H1 (cell line): ENCODE results near the gene MTFR1L. TPM values are rescaled to one million over a fixed set of nuclear protein-coding genes. Genes with fewer than 3 reads are reported as not detected.

Experiments
- CTCF ChIA-PET: fragments of 300-600 bp; sonication (Branson Sonifier 250); formaldehyde crosslinking; loops from one replicate; lab custom pipeline; 2021; ENCODE audit not compliant: partially characterized antibody; lab: Charles Lee
- POLR2A ChIA-PET: fragments of 300-600 bp; sonication (Branson Sonifier 250); formaldehyde crosslinking; loops from one replicate; lab custom pipeline; 2021; ENCODE audit warnings: inconsistent platforms; ENCODE audit not compliant: partially characterized antibody; lab: Charles Lee
- DNase-seq, 2 experiments: peaks; one replicate each; pipeline versions ENCODE4 v3.0.0 to v3.0.0-alpha.2; 2010 to 2022; ENCODE audit warnings: low spot score in 2 of 2, low read depth in 1 of 2, mixed read lengths in 1 of 2
- FAIRE-seq: peaks from 2 replicates; lab custom pipeline; 2011; peaks lifted over from hg19 to GRCh38; lab: Jason Lieb, UNC
- H2AFZ ChIP-seq: 2 replicates; pipeline ENCODE4 v1.8.1; 2012; ENCODE audit warnings: low read length, inconsistent platforms
- H2AK5ac ChIP-seq: 2 replicates; pipeline ENCODE4 v1.6.1; 2013; ENCODE audit warnings: low read depth, low read length
- H2BK120ac ChIP-seq: replicated peaks from 2 replicates; pipeline ENCODE3; 2013; ENCODE audit warnings: low read depth, low read length, inconsistent platforms
- H2BK12ac ChIP-seq: 2 replicates; pipeline ENCODE4 v1.6.1; 2013; ENCODE audit warnings: low read depth, low read length
- H2BK15ac ChIP-seq: 2 replicates; pipeline ENCODE4 v1.6.1; 2013; ENCODE audit warnings: low read length
- H2BK20ac ChIP-seq: 2 replicates; pipeline ENCODE4 v1.6.1; 2013; ENCODE audit warnings: low read length
- H2BK5ac ChIP-seq: 2 replicates; pipeline ENCODE4 v1.6.1; 2013; ENCODE audit warnings: low read depth, low read length
- H3K14ac ChIP-seq: 2 replicates; pipeline ENCODE4 v1.6.1; 2013; ENCODE audit warnings: inconsistent platforms; ENCODE audit not compliant: insufficient read length
- H3K18ac ChIP-seq: 2 replicates; pipeline ENCODE4 v1.6.1; 2013; ENCODE audit warnings: low read length; ENCODE audit errors: extremely low read depth
- H3K23ac ChIP-seq: 2 replicates; pipeline ENCODE4 v1.6.1; 2013; ENCODE audit warnings: inconsistent platforms; ENCODE audit not compliant: insufficient read length
- H3K23me2 ChIP-seq: 2 replicates; pipeline ENCODE4 v1.6.1; 2013; ENCODE audit warnings: low read depth, low read length
- H3K27ac ChIP-seq: 2 replicates; pipeline ENCODE4 v1.6.1; 2011; ENCODE audit warnings: low read depth, low read length, inconsistent platforms
- H3K27me3 ChIP-seq, 4 experiments: replicated peaks in 1 of 4; 1 replicate in 1 of 4; 2 replicates in 3 of 4; pipeline versions ENCODE4 v1.6.1 to v1.8.1; 2011 to 2013; ENCODE audit warnings: low read length in 3 of 4, mild to moderate bottlenecking in 3 of 4, inconsistent platforms in 2 of 4, mixed read lengths in 2 of 4, moderate library complexity in 1 of 4; ENCODE audit not compliant: control insufficient read depth in 3 of 4, insufficient read depth in 3 of 4; ENCODE audit errors: extremely low read depth in 1 of 4
- H3K36me3 ChIP-seq, 4 experiments: 2 replicates each; pipeline versions ENCODE4 v1.6.1 to v1.8.1; 2011 to 2013; ENCODE audit warnings: mild to moderate bottlenecking in 4 of 4, low read length in 3 of 4, moderate library complexity in 2 of 4, control low read depth in 1 of 4, inconsistent platforms in 1 of 4; ENCODE audit not compliant: insufficient read depth in 4 of 4, control insufficient read depth in 2 of 4
- H3K4ac ChIP-seq: replicated peaks from 2 replicates; pipeline ENCODE3; 2013; ENCODE audit warnings: low read length, low read depth, mixed read lengths, inconsistent platforms; ENCODE audit not compliant: insufficient read length
- H3K4me1 ChIP-seq, 4 experiments: replicated peaks in 1 of 4; 1 replicate in 1 of 4; 2 replicates in 3 of 4; pipeline versions ENCODE4 v1.6.1 to v1.8.1; 2011 to 2013; ENCODE audit warnings: low read length in 3 of 4, inconsistent platforms in 2 of 4, mixed read lengths in 1 of 4; ENCODE audit not compliant: insufficient read depth in 4 of 4, control insufficient read depth in 3 of 4
- H3K4me2 ChIP-seq, 2 experiments: 2 replicates each; pipeline versions ENCODE4 v1.6.1 to v1.8.1; 2011 to 2013; ENCODE audit warnings: low read depth in 2 of 2, low read length in 2 of 2, control low read depth in 1 of 2, inconsistent platforms in 1 of 2, mild to moderate bottlenecking in 1 of 2; ENCODE audit not compliant: insufficient read depth in 1 of 2
- H3K4me3 ChIP-seq, 4 experiments: fragments of 200-600, 300-600 bp in 1 of 4; sonication (generic), shearing (Covaris generic), sonication (Bioruptor Twin) in 1 of 4; 2 replicates each; pipeline versions ENCODE4 v1.5.1 to v1.8.1; 2011 to 2016; ENCODE audit warnings: low read length in 4 of 4, low read depth in 3 of 4, control low read depth in 2 of 4, inconsistent platforms in 2 of 4, mild to moderate bottlenecking in 2 of 4, mixed read lengths in 1 of 4, moderate library complexity in 1 of 4; ENCODE audit not compliant: insufficient read depth in 2 of 4; ENCODE audit errors: extremely low read depth in 1 of 4
- H3K56ac ChIP-seq: replicated peaks from 2 replicates; pipeline ENCODE3; 2013; ENCODE audit warnings: low read depth, mild to moderate bottlenecking, mixed read lengths, low read length, inconsistent platforms; ENCODE audit not compliant: insufficient read length
- H3K79me1 ChIP-seq: 2 replicates; pipeline ENCODE4 v1.6.1; 2013; ENCODE audit warnings: low read depth, low read length, control low read depth
- H3K79me2 ChIP-seq, 2 experiments: 2 replicates each; pipeline versions ENCODE4 v1.6.1 to v1.8.1; 2012 to 2013; ENCODE audit warnings: low read length in 2 of 2, mild to moderate bottlenecking in 2 of 2, inconsistent platforms in 1 of 2; ENCODE audit not compliant: insufficient read depth in 2 of 2, control insufficient read depth in 1 of 2
- H3K9ac ChIP-seq, 4 experiments: replicated peaks in 1 of 4; 1 replicate in 1 of 4; 2 replicates in 3 of 4; pipeline versions ENCODE4 v1.6.1 to v1.8.1; 2011 to 2013; ENCODE audit warnings: low read depth in 3 of 4, low read length in 3 of 4, control low read depth in 2 of 4, mild to moderate bottlenecking in 2 of 4, moderate library complexity in 2 of 4, inconsistent platforms in 1 of 4; ENCODE audit errors: extremely low read depth in 1 of 4
- H3K9me3 ChIP-seq, 2 experiments: 2 replicates each; pipeline versions ENCODE4 v1.6.1 to v1.8.1; 2012 to 2013; ENCODE audit warnings: mild to moderate bottlenecking in 2 of 2, moderate library complexity in 2 of 2, control low read depth in 1 of 2, inconsistent platforms in 1 of 2, low read depth in 1 of 2, low read length in 1 of 2, mixed read lengths in 1 of 2; ENCODE audit not compliant: insufficient read depth in 2 of 2
- H4K20me1 ChIP-seq, 2 experiments: replicated peaks in 1 of 2; 2 replicates each; pipeline versions ENCODE3 to v1.8.1; 2011 to 2013; ENCODE audit warnings: inconsistent platforms in 2 of 2, low read length in 2 of 2, mild to moderate bottlenecking in 1 of 2; ENCODE audit not compliant: insufficient read depth in 2 of 2, control insufficient read depth in 1 of 2
- H4K5ac ChIP-seq: 2 replicates; pipeline ENCODE4 v1.6.1; 2013; ENCODE audit warnings: low read length, low read depth, mixed read lengths, inconsistent platforms; ENCODE audit not compliant: insufficient read length
- H4K8ac ChIP-seq: 2 replicates; pipeline ENCODE4 v1.8.0; 2013; ENCODE audit warnings: mild to moderate bottlenecking, moderate library complexity, low read length, inconsistent platforms; ENCODE audit not compliant: insufficient read depth; ENCODE audit errors: extremely low read depth
- H4K91ac ChIP-seq: replicated peaks from 2 replicates; pipeline ENCODE3; 2013; ENCODE audit warnings: low read length, mixed read lengths, inconsistent platforms; ENCODE audit not compliant: insufficient read length
- POLR2A ChIP-seq, 2 experiments: IDR thresholded peaks; 1 replicate in 1 of 2; 2 replicates in 1 of 2; pipeline ENCODE4 v1.6.1; 2011; ENCODE audit warnings: low read depth in 2 of 2, low read length in 2 of 2, mild to moderate bottlenecking in 2 of 2; ENCODE audit errors: control extremely low read depth in 1 of 2
- RXRA ChIP-seq: IDR thresholded peaks from 2 replicates; pipeline ENCODE4 v1.6.1; 2011; ENCODE audit warnings: low read depth, mild to moderate bottlenecking, low read length, moderate library complexity; ENCODE audit not compliant: insufficient read depth
- TAF7 ChIP-seq: optimal IDR thresholded peaks from 2 replicates; pipeline ENCODE3; 2011; ENCODE audit warnings: low read depth, mild to moderate bottlenecking, inconsistent platforms, low read length, moderate library complexity, borderline replicate concordance
- YY1 ChIP-seq: IDR thresholded peaks from 2 replicates; pipeline ENCODE4 v1.6.1; 2011; ENCODE audit warnings: low read depth, mild to moderate bottlenecking, low read length
- WGBS, 2 experiments: shearing (Covaris generic) in 1 of 2; methylation state at CpG; one replicate each; pipeline versions ENCODE4 v1.1.6 to v1.1.7; 2013 to 2015; ENCODE audit warnings: low lambda C conversion rate in 2 of 2, mixed read lengths in 2 of 2, inconsistent platforms in 1 of 2, low coverage in 1 of 2, missing lambda C conversion rate in 1 of 2; ENCODE audit not compliant: insufficient replicate concordance in 2 of 2, insufficient coverage in 1 of 2, insufficient read length in 1 of 2; ENCODE audit errors: extremely low coverage in 1 of 2, missing lambda C conversion rate in 1 of 2; 5-methylcytosine and 5-hydroxymethylcytosine counted together
- polyA plus RNA-seq, 7 experiments: library from polyadenylated mRNA; depleted of rRNA in 3 of 7; stranded (reverse) in 5 of 7; unstranded in 2 of 7; fragments of >200 nt in 5 of 7; fragments of 200-250 nt in 2 of 7; gene quantifications; 1 replicate in 5 of 7; 2 replicates in 1 of 7; 4 replicates in 1 of 7; pipeline versions ENCODE4 v1.2.1 to v1.2.3, GENCODE V29; 2011 to 2013; ENCODE audit warnings: missing spikeins in 2 of 7, mixed read lengths in 2 of 7
- total RNA-seq: library from RNA; stranded (reverse); fragmentation: NEBNext Ultra II Directional; extraction: Animal tissue kit (Norgen Biotek cat#: 25700); gene quantifications from 2 replicates; pipeline ENCODE4 v1.2.1, GENCODE V29; 2021

MTFR1L gene
- total and polyA plus RNA-seq, 2 of the 8 experiments (the other 6 are each of a cell fraction or from before 2014, with no cell fraction given), result 20.8 to 23.1 TPM

- no peak overlapping the region for H2BK120ac ChIP-seq
- H3K4me3 ChIP-seq, result no peak overlapping the region
- no peak overlapping the region for H2BK5ac ChIP-seq
- peaks cover 0 to 3% of the 10 kb centered on the region in 2 experiments for H4K20me1 ChIP-seq
- CTCF ChIA-PET, result interaction anchor here (0.6 to 2.1 kb wide), 3 partner anchors 13 to 284 kb away, joined by 3 to 7 read pairs (median 3); no protein-coding TSS in a partner anchor
- no peak overlapping the region for H3K4ac ChIP-seq
- no peak overlapping the region for H2AK5ac ChIP-seq
- H3K9ac ChIP-seq, result no peak overlapping the region
- no peak overlapping the region for H2BK12ac ChIP-seq
- H2AFZ ChIP-seq, result no peak overlapping the region
- DNase-seq (no peak), FAIRE-seq (no peak)
- no peak overlapping the region for H3K56ac ChIP-seq
- H3K27ac ChIP-seq, result no peak overlapping the region
- H3K9me3 ChIP-seq, result no peaks in the 10 kb centered on the region
- TF ChIP-seq TAF7, result no peak
- no peak for TF ChIP-seq POLR2A (IDR thresholded peaks at IDR 0.05; ENCODE audit: control extremely low read depth in 1 of 2, low read depth in 2 of 2, low read length in 2 of 2)
- no peak for TF ChIP-seq RXRA
- TF ChIP-seq YY1, result no peak
- no peak overlapping the region for H4K5ac ChIP-seq
- no peaks in the 10 kb centered on the region; a peak in 1 of 8 replicates for H3K36me3 ChIP-seq
- no peak overlapping the region for H4K8ac ChIP-seq
- no peak overlapping the region for H2BK15ac ChIP-seq
- H3K27me3 ChIP-seq, result no peaks in the 10 kb centered on the region
- no peak overlapping the region for H2BK20ac ChIP-seq
- POLR2A ChIA-PET, result interaction anchor here (1.3 to 2.1 kb wide), 3 partner anchors 9 to 20 kb away, joined by 4 to 7 read pairs (median 6); partner anchors contain the start of gene PAQR7
- H4K91ac ChIP-seq, result no peak overlapping the region
- H3K79me2 ChIP-seq, result peaks cover 6 to 82% of the 10 kb centered on the region in 2 experiments; a peak in 3 of 4 replicates
- no peak overlapping the region for H3K14ac ChIP-seq
- H3K4me2 ChIP-seq, result no peak overlapping the region
- no peak overlapping the region for H3K18ac ChIP-seq
- no peak overlapping the region for H3K23ac ChIP-seq
- H3K23me2 ChIP-seq, result peaks cover 11% of the 10 kb centered on the region
- WGBS, 2 experiments, result 86% methylated on average over 2 of the region's 2 CpGs; no CpG with 5 or more reads in 1 of the 2 experiments
- H3K79me1 ChIP-seq, result peaks cover 5% of the 10 kb centered on the region
- no peaks in the 10 kb centered on the region; a peak in 2 of 7 replicates for H3K4me1 ChIP-seq
Observed at GRCh38 chr1:25854554-25854953, 34.8 kb downstream of the MTFR1L start.
